Fibroblast of lung (primary cell): ENCODE results near the gene HGFAC. TPM values are rescaled to one million over a fixed set of nuclear protein-coding genes. Genes with fewer than 3 reads are reported as not detected.

ENCODE experiments used
- DNase-seq, 2 donors: peaks; one replicate each; pipeline versions ENCODE4 v3.0.0 to v3.0.0-alpha.2; 2010; ENCODE audit warnings: low read depth in 2 of 2
- H2AFZ ChIP-seq: 2 replicates; pipeline ENCODE4 v1.5.1; 2012; ENCODE audit warnings: low read length, control low read depth, inconsistent platforms
- H3K27ac ChIP-seq: 2 replicates; pipeline ENCODE4 v1.5.1; 2011; ENCODE audit warnings: low read length, control low read depth; ENCODE audit not compliant: insufficient read depth
- H3K27me3 ChIP-seq: 2 replicates; pipeline ENCODE4 v1.5.1; 2011; ENCODE audit warnings: mild to moderate bottlenecking, low read length; ENCODE audit not compliant: control insufficient read depth, insufficient read depth
- H3K36me3 ChIP-seq: 2 replicates; pipeline ENCODE4 v1.5.1; 2011; ENCODE audit warnings: low read length; ENCODE audit not compliant: control insufficient read depth, insufficient read depth
- H3K4me1 ChIP-seq: 2 replicates; pipeline ENCODE4 v1.5.1; 2011; ENCODE audit warnings: low read length; ENCODE audit not compliant: control insufficient read depth, insufficient read depth; ENCODE audit errors: extremely low read depth
- H3K4me2 ChIP-seq: 2 replicates; pipeline ENCODE4 v1.5.1; 2011; ENCODE audit warnings: low read length, control low read depth; ENCODE audit not compliant: insufficient read depth; ENCODE audit errors: extremely low read depth
- H3K4me3 ChIP-seq, 4 experiments: fragments of 200-600 bp in 1 of 4; sonication (generic) in 1 of 4; replicated peaks in 1 of 4; 2 replicates each; pipeline ENCODE4 v1.5.1; 2011 to 2016; ENCODE audit warnings: low read length in 4 of 4, low read depth in 3 of 4, mild to moderate bottlenecking in 3 of 4, control low read depth in 2 of 4, inconsistent platforms in 1 of 4, mixed read lengths in 1 of 4; ENCODE audit not compliant: insufficient read depth in 1 of 4; ENCODE audit errors: control extremely low read depth in 1 of 4
- H3K79me2 ChIP-seq: 2 replicates; pipeline ENCODE4 v1.5.1; 2012; ENCODE audit warnings: mild to moderate bottlenecking, low read length, inconsistent platforms; ENCODE audit not compliant: control insufficient read depth, insufficient read depth
- H3K9ac ChIP-seq: 2 replicates; pipeline ENCODE4 v1.5.1; 2011; ENCODE audit warnings: mild to moderate bottlenecking, low read length, control low read depth; ENCODE audit not compliant: insufficient read depth
- H3K9me3 ChIP-seq: 2 replicates; pipeline ENCODE4 v1.5.1; 2012; ENCODE audit warnings: low read depth, low read length; ENCODE audit not compliant: control insufficient read depth, insufficient read depth
- H4K20me1 ChIP-seq: 2 replicates; pipeline ENCODE4 v1.5.1; 2011; ENCODE audit warnings: low read length; ENCODE audit not compliant: control insufficient read depth, insufficient read depth; ENCODE audit errors: extremely low read depth
- EZH2 ChIP-seq: IDR thresholded peaks from 2 replicates; pipeline ENCODE4 v1.5.1; 2012; ENCODE audit warnings: low read length, control low read depth, mild to moderate bottlenecking; ENCODE audit errors: missing control alignments
- polyA plus RNA-seq, 2 donors: library from polyadenylated mRNA; depleted of rRNA in 1 of 2; stranded (reverse) in 1 of 2; unstranded in 1 of 2; fragments of >200 nt; gene quantifications; 2 replicates each; pipeline ENCODE4 v1.2.1, GENCODE V29; 2011 to 2012; ENCODE audit warnings: missing spikeins in 1 of 2
- total RNA-seq: library from RNA; depleted of rRNA; stranded (reverse); fragments of >200 nt; gene quantifications from 2 replicates; pipeline ENCODE4 v1.2.1, GENCODE V29; 2014
- TF ChIP-seq, protein P1 (sequence below), 2 donors: IDR thresholded peaks in 1 of 2; conservative IDR thresholded peaks in 1 of 2; 1 replicate in 1 of 2; 2 replicates in 1 of 2; pipeline ENCODE4 v1.5.1; 2011 to 2012; ENCODE audit warnings: low read length in 2 of 2, control low read depth in 1 of 2, inconsistent platforms in 1 of 2, low read depth in 1 of 2, mild to moderate bottlenecking in 1 of 2

HGFAC gene
- total and polyA plus RNA-seq, 2 donors (not counting 1 experiment from before 2014, with no cell fraction given) = 0.33 TPM; not detected in 1

DNA sequence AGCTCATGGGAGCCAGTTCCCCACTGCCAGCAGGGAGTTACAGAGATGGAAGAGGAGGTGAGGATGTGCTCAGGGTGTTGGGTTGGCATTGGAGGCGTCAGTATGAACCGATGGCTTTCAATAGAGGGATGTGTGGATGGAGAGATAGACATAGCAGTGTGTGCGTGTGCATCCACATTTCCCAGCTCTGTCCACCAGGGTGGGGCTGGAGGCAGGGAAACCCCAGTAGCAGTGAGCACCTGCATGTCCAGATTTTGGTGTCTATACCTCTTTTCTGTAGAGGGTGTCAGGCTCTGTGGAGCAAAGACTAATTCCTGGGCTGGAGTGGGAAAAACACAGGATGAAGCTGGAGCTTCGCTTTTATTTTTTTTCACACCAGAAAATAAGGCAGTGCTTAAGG is 37.2 kb upstream of the HGFAC start:
- Histone ChIP-seq H3K4me2 (no peak overlapping the region), H2AFZ (no peak overlapping the region), H3K27ac (no peak overlapping the region), H4K20me1 (no peaks in the 10 kb centered on the region), H3K4me1 (peaks cover 5% of the 10 kb centered on the region), H3K9me3 (no peaks in the 10 kb centered on the region), H3K9ac (no peak overlapping the region), H3K4me3 (no peak overlapping the region), H3K79me2 (no peaks in the 10 kb centered on the region), H3K27me3 (no peaks in the 10 kb centered on the region), H3K36me3 (no peaks in the 10 kb centered on the region)
- no peak for TF ChIP-seq EZH2
- TF ChIP-seq, protein P1, sequence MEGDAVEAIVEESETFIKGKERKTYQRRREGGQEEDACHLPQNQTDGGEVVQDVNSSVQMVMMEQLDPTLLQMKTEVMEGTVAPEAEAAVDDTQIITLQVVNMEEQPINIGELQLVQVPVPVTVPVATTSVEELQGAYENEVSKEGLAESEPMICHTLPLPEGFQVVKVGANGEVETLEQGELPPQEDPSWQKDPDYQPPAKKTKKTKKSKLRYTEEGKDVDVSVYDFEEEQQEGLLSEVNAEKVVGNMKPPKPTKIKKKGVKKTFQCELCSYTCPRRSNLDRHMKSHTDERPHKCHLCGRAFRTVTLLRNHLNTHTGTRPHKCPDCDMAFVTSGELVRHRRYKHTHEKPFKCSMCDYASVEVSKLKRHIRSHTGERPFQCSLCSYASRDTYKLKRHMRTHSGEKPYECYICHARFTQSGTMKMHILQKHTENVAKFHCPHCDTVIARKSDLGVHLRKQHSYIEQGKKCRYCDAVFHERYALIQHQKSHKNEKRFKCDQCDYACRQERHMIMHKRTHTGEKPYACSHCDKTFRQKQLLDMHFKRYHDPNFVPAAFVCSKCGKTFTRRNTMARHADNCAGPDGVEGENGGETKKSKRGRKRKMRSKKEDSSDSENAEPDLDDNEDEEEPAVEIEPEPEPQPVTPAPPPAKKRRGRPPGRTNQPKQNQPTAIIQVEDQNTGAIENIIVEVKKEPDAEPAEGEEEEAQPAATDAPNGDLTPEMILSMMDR (conservative IDR thresholded peaks at IDR 0.05 in 1 of 2, IDR thresholded peaks at IDR 0.05 in 1 of 2; ENCODE audit: low read depth in 1 of 2, low read length in 2 of 2) = no peak
- DNase-seq = no peak

DNA sequence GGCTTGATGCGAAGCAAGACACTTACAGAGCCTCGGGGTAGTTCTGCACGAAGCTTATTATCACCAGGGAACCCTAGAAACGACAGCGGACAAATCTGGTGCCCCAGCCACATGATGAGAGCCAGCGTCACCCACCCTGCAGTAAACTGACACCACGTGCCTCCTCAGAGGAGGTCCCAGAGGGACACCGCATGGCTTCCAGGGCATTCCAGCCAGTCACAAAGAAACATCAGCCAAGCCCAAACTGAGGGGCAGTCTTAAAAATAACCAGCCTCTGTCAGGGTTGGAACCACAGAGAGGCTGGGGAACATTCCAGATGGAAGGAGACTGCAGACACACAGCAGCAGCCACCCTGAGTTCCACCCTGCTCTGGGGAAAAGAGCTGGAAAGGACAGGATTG is 36.6 kb upstream of the HGFAC start:
- no peak for TF ChIP-seq EZH2
- TF ChIP-seq, protein P1 (conservative IDR thresholded peaks at IDR 0.05 in 1 of 2, IDR thresholded peaks at IDR 0.05 in 1 of 2; ENCODE audit: low read depth in 1 of 2, low read length in 2 of 2) = no peak
- H3K9ac ChIP-seq = no peak overlapping the region
- H3K36me3 ChIP-seq = no peaks in the 10 kb centered on the region
- peaks cover 5% of the 10 kb centered on the region for H3K4me1 ChIP-seq
- no peak overlapping the region for H3K4me2 ChIP-seq
- no peak overlapping the region for H3K4me3 ChIP-seq
- no peak overlapping the region for H3K27ac ChIP-seq
- no peaks in the 10 kb centered on the region for H3K27me3 ChIP-seq
- DNase-seq = no peak
- H3K79me2 ChIP-seq = no peaks in the 10 kb centered on the region
- H4K20me1 ChIP-seq = no peaks in the 10 kb centered on the region
- no peaks in the 10 kb centered on the region for H3K9me3 ChIP-seq
- H2AFZ ChIP-seq = no peak overlapping the region

DNA sequence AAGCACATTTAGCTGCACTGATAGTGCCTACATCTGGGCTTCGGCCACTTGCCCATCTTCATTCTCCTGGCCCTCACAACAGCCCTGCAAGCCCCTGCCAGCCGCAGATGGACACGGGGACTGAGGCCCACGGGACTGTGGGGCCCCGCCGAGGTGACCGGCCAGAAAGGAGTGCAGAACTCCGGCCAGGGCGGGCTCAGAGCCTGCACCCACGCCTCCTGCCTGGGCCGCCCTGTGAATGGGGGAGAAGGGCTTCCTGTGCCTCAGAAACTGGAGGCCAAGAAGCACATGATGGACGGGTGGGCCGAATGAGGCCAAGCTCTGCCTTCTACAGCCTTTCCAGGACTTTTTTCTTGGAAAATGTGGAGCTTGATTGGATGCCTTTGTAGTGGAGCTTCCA is 35.7 kb upstream of the HGFAC start:
- TF ChIP-seq, protein P1 (conservative IDR thresholded peaks at IDR 0.05 in 1 of 2, IDR thresholded peaks at IDR 0.05 in 1 of 2; ENCODE audit: low read depth in 1 of 2, low read length in 2 of 2) = no peak
- no peak for TF ChIP-seq EZH2
- H2AFZ ChIP-seq = no peak overlapping the region
- H3K27me3 ChIP-seq = no peaks in the 10 kb centered on the region
- peaks cover 5% of the 10 kb centered on the region for H3K4me1 ChIP-seq
- no peaks in the 10 kb centered on the region for H3K36me3 ChIP-seq
- no peaks in the 10 kb centered on the region for H4K20me1 ChIP-seq
- H3K9ac ChIP-seq = no peak overlapping the region
- no peaks in the 10 kb centered on the region for H3K79me2 ChIP-seq
- H3K9me3 ChIP-seq = no peaks in the 10 kb centered on the region
- H3K4me3 ChIP-seq = no peak overlapping the region
- no peak overlapping the region for H3K27ac ChIP-seq
- DNase-seq = no peak
- H3K4me2 ChIP-seq = no peak overlapping the region
